GM23248 (cell line): ENCODE measurements around the gene FAM204A. TPM values are rescaled to one million over a fixed set of nuclear protein-coding genes. Genes with fewer than 3 reads are reported as not detected.

Experiments used
- DNase-seq: peaks from one replicate; pipeline ENCODE4 v3.0.0-alpha.2; 2015
- H2AFZ ChIP-seq: fragments of 200-600 bp; sonication (generic); 2 replicates; pipeline ENCODE4 v1.6.1; 2016; ENCODE audit warnings: antibody characterized with exemption
- H3F3A ChIP-seq: fragments of 200-600 bp; sonication (generic); 2 replicates; pipeline ENCODE4 v1.6.1; 2016; ENCODE audit warnings: mild to moderate bottlenecking, antibody characterized with exemption, mixed run types; ENCODE audit not compliant: insufficient read depth
- H3K27ac ChIP-seq: fragments of 200-600 bp; sonication (generic); 2 replicates; pipeline ENCODE4 v1.5.1; 2016; ENCODE audit warnings: mild to moderate bottlenecking
- H3K27me3 ChIP-seq: fragments of 200-600 bp; sonication (generic); replicated peaks from 2 replicates; pipeline ENCODE4 v1.6.1; 2016; ENCODE audit warnings: mild to moderate bottlenecking; ENCODE audit not compliant: insufficient read depth
- H3K36me3 ChIP-seq: fragments of 200-600 bp; sonication (generic); 2 replicates; pipeline ENCODE4 v1.6.1; 2016; ENCODE audit warnings: low read depth, mild to moderate bottlenecking
- H3K4me1 ChIP-seq: fragments of 200-600 bp; sonication (generic); 2 replicates; pipeline ENCODE4 v1.6.1; 2016; ENCODE audit warnings: mild to moderate bottlenecking; ENCODE audit not compliant: insufficient read depth
- H3K4me2 ChIP-seq: fragments of 200-600 bp; sonication (generic); one replicate; pipeline ENCODE4 v1.6.1; 2016; ENCODE audit warnings: mild to moderate bottlenecking; ENCODE audit not compliant: unreplicated experiment
- H3K4me3 ChIP-seq: fragments of 200-600 bp; sonication (generic); 2 replicates; pipeline ENCODE4 v1.5.1; 2016; ENCODE audit warnings: mild to moderate bottlenecking
- H3K79me2 ChIP-seq: fragments of 200-600 bp; sonication (generic); 2 replicates; pipeline ENCODE4 v1.6.1; 2016; ENCODE audit warnings: mild to moderate bottlenecking; ENCODE audit not compliant: insufficient read depth
- H3K9ac ChIP-seq: fragments of 200-600 bp; sonication (generic); 2 replicates; pipeline ENCODE4 v1.6.1; 2016; ENCODE audit warnings: mild to moderate bottlenecking
- H3K9me2 ChIP-seq: fragments of 200-600 bp; sonication (generic); 2 replicates; pipeline ENCODE4 v1.6.1; 2016; ENCODE audit warnings: mixed run types, mild to moderate bottlenecking, moderate library complexity; ENCODE audit not compliant: insufficient read depth
- H3K9me3 ChIP-seq: fragments of 200-600 bp; sonication (generic); one replicate; pipeline ENCODE4 v1.6.1; 2017; ENCODE audit warnings: low read depth
- H4K20me1 ChIP-seq: fragments of 200-600 bp; sonication (generic); 2 replicates; pipeline ENCODE4 v1.6.0; 2016; ENCODE audit not compliant: insufficient read depth
- EZH2 ChIP-seq: fragments of 200-600 bp; sonication (generic); IDR thresholded peaks from 2 replicates; pipeline ENCODE4 v1.6.1; 2018; ENCODE audit warnings: antibody characterized with exemption, mild to moderate bottlenecking; ENCODE audit not compliant: insufficient read depth, poor library complexity, severe bottlenecking
- EZH2phosphoT487 ChIP-seq: fragments of 200-600 bp; sonication (generic); IDR thresholded peaks from 2 replicates; pipeline ENCODE4 v1.6.1; 2018; ENCODE audit warnings: antibody characterized with exemption, moderate library complexity, mild to moderate bottlenecking, low read depth; ENCODE audit not compliant: insufficient read depth
- WGBS, 2 experiments: methylation state at CpG; one replicate each; pipeline ENCODE4 v1.1.6; 2015 to 2017; ENCODE audit warnings: low lambda C conversion rate in 2 of 2, low coverage in 1 of 2; ENCODE audit errors: missing lambda C conversion rate in 2 of 2; 5-methylcytosine and 5-hydroxymethylcytosine counted together
- in situ Hi-C: fragments of 300-500 bp; cut with MboI; formaldehyde crosslinking; loops from 2 replicates; pipeline ENCODE4 v1.15.0; 2020
- polyA plus RNA-seq: library from polyadenylated mRNA; unstranded; fragments of >200 nt; fragmentation: Nextera tagmentation; extraction: Ambion mirVana; gene quantifications from 2 replicates; pipeline ENCODE4 v1.2.1, GENCODE V29; 2016
- total RNA-seq: library from RNA; depleted of rRNA; stranded (reverse); fragments of >200 nt; shearing (Covaris generic); gene quantifications from 2 replicates; pipeline ENCODE4 v1.2.3, GENCODE V29; 2014

FAM204A gene
- total and polyA plus RNA-seq, 2 experiments from 2014 or later, result 71.8 to 87.2 TPM

- Histone ChIP-seq H3F3A (no peaks in the 10 kb centered on the region; the same call in 1 of the 2 replicates), H3K9ac (no peak overlapping the region), H3K4me3 (no peak overlapping the region), H3K79me2 (peaks cover 69% of the 10 kb centered on the region), H4K20me1 (no peaks in the 10 kb centered on the region), H3K9me3 (no peaks in the 10 kb centered on the region), H3K9me2 (no peaks in the 10 kb centered on the region), H2AFZ (no peak overlapping the region), H3K27ac (no peak overlapping the region), H3K36me3 (peaks cover 30% of the 10 kb centered on the region), H3K4me2 (no peak overlapping the region), H3K27me3 (no peaks in the 10 kb centered on the region), H3K4me1 (peaks cover 19% of the 10 kb centered on the region)
- in situ Hi-C loops, result no loop called here
- TF ChIP-seq EZH2phosphoT487 (no peak), EZH2 (no peak)
- no peak for DNase-seq
- 84 to 88% methylated on average over 1 of the region's 1 CpG for WGBS, 2 experiments
Measured at GRCh38 chr10:118337356-118337755, 4.8 kb downstream of the FAM204A start.

- no peaks in the 10 kb centered on the region for H3K4me1 ChIP-seq
- no peak for TF ChIP-seq EZH2phosphoT487
- no peak overlapping the region for H3K27ac ChIP-seq
- no peaks in the 10 kb centered on the region for H3K9me2 ChIP-seq
- no peaks in the 10 kb centered on the region; the same call in 1 of the 2 replicates for H3F3A ChIP-seq
- no peak overlapping the region for H3K4me3 ChIP-seq
- no peaks in the 10 kb centered on the region for H4K20me1 ChIP-seq
- no peak overlapping the region for H2AFZ ChIP-seq
- 81 to 85% methylated on average over 3 of the region's 3 CpGs for WGBS, 2 experiments
- no peak for DNase-seq
- peaks cover 39% of the 10 kb centered on the region for H3K79me2 ChIP-seq
- in situ Hi-C loops, result no loop called here
- H3K27me3 ChIP-seq, result no peaks in the 10 kb centered on the region
- H3K4me2 ChIP-seq, result no peak overlapping the region
- H3K9ac ChIP-seq, result no peak overlapping the region
- no peaks in the 10 kb centered on the region for H3K9me3 ChIP-seq
- H3K36me3 ChIP-seq, result peaks cover 30% of the 10 kb centered on the region
Measured at GRCh38 chr10:118333871-118334270, 8.3 kb downstream of the FAM204A start.

- Histone ChIP-seq H3K4me2 (no peak overlapping the region), H3K9ac (no peak overlapping the region), H3K36me3 (peaks cover 30% of the 10 kb centered on the region), H3K27me3 (no peaks in the 10 kb centered on the region), H4K20me1 (no peaks in the 10 kb centered on the region), H3K27ac (no peak overlapping the region), H2AFZ (no peak overlapping the region), H3K79me2 (peaks cover 32% of the 10 kb centered on the region), H3K4me3 (no peak overlapping the region), H3K4me1 (no peaks in the 10 kb centered on the region), H3F3A (no peaks in the 10 kb centered on the region; the same call in 1 of the 2 replicates), H3K9me2 (no peaks in the 10 kb centered on the region), H3K9me3 (no peaks in the 10 kb centered on the region)
- WGBS, 2 experiments, result 70 to 73% methylated on average over 4 of the region's 4 CpGs
- in situ Hi-C loops, result no loop called here
- TF ChIP-seq EZH2 (no peak), EZH2phosphoT487 (no peak)
- no peak for DNase-seq
Measured at GRCh38 chr10:118332948-118333710, 9.0 kb downstream of the FAM204A start.

GRCh38 chr10:118332236-118332635 lies 9.9 kb downstream of the FAM204A start:
- H3K36me3 ChIP-seq, result peaks cover 35% of the 10 kb centered on the region
- H2AFZ ChIP-seq, result no peak overlapping the region
- WGBS, 2 experiments, result 92 to 100% methylated on average over 1 of the region's 1 CpG

More at GRCh38 chr10:118332236-118332635, 9.9 kb downstream of the FAM204A start:
- Histone ChIP-seq H4K20me1 (no peaks in the 10 kb centered on the region), H3K27ac (no peak overlapping the region), H3K27me3 (no peaks in the 10 kb centered on the region), H3K4me2 (no peak overlapping the region), H3K79me2 (peaks cover 23% of the 10 kb centered on the region), H3F3A (no peaks in the 10 kb centered on the region; the same call in 1 of the 2 replicates), H3K4me1 (no peaks in the 10 kb centered on the region), H3K4me3 (no peak overlapping the region), H3K9me2 (no peaks in the 10 kb centered on the region), H3K9ac (no peak overlapping the region), H3K9me3 (no peaks in the 10 kb centered on the region)
- no peak for DNase-seq
- in situ Hi-C loops, result no loop called here
- TF ChIP-seq EZH2phosphoT487 (no peak), EZH2 (no peak)
